Stimulated activated CD4-positive, alpha-beta T cell treated with anti-CD3 and anti-CD28 coated beads, Interleukin-4, amount 100 ng/mL, for 48 hours (primary cell): ENCODE results near the gene KCNJ9.
A peak's percentile ranks its signal among the peaks of the same experiment; 100 is the strongest.
"Not testable (repeated sequence)": the region's sequence is repeated elsewhere in the genome, so short reads cannot be mapped to it uniquely, and the experiment has no call there.

Source experiments
- DNase-seq, 2 donors: peaks; one replicate each; pipeline ENCODE4 v3.0.0-alpha.2; 2020; ENCODE audit warnings: low read depth in 2 of 2

KCNJ9 gene

GRCh38 chr1:160081261-160081936 lies at the start of gene KCNJ9:
Gene KCNJ9 (plus strand): TSS chr1:160081538. CDS start chr1:160084031, 2,493 bp downstream.
- no peak for DNase-seq

DNA sequence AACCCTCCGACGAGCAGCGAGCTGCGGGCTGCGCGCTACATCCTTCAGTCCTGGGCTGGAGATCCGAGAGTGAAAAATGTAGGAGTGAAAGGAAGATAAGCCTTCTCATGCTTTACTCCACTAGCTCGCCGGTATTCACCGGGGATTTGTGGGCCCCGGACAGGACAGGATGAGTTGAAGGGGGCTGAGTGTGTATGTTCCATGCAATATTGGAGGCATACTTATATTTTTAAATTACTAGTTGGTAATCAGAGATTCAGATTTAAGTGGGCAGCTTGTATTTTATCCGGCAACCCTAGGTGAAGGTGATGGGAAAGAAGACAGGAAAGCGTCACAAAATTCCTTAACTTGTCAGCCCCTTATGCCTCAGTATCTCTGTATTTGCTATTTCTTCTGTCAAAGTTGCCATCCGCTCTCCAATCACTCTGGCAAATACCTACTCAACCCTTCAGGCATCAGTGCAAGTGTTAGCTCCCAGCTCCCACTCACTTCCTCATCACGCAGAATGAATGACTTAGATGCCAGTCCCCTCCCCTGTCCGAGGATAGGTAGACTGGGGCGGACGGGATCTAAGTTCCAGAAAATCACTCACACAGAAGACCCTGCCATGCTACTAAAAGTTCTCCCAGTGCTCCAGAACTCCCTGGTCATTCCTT lies 49.0 kb upstream of the KCNJ9 start:
- DNase-seq, result no peak

GRCh38 chr1:160040476-160040875 lies 40.9 kb upstream of the KCNJ9 start:
- no peak for DNase-seq

DNA sequence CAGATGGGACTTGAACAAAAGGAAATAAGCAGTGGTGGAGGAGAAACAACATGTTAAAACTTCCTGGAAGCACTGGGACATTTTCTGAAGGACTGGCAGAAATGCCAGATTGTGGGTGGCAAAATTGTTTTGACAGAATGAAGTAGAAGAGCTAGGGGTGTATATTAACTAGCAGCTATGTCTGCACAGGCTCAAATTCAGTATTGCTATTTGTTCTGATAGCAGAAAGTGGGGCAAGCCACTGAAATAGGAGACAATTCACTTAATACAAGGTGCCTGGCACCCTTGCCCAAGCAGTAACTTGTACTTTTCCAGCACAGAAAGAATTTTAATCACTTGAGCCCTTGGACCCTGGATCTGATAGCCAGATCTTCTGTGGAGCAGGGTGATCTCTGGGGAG lies 37.8 kb upstream of the KCNJ9 start:
- DNase-seq, result no peak

DNA sequence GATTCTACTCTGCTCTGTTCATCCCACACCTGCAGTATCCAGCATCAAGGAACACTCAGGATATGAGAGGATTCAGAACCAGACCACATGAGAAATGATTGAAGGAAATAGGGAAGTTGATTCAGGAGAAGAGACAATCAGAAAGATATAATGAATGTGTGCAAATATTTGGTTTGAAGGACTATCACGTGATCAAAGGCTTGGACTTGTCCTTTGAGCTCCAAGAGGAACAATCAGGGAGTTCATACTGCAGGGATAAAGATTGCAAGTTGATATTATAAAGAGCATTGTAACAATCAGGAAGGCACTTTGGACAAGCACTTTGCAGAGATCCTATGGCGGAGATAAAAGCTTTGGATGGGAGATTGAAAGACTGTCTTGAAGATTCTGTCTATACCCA lies 35.7 kb upstream of the KCNJ9 start:
- no peak for DNase-seq

DNA sequence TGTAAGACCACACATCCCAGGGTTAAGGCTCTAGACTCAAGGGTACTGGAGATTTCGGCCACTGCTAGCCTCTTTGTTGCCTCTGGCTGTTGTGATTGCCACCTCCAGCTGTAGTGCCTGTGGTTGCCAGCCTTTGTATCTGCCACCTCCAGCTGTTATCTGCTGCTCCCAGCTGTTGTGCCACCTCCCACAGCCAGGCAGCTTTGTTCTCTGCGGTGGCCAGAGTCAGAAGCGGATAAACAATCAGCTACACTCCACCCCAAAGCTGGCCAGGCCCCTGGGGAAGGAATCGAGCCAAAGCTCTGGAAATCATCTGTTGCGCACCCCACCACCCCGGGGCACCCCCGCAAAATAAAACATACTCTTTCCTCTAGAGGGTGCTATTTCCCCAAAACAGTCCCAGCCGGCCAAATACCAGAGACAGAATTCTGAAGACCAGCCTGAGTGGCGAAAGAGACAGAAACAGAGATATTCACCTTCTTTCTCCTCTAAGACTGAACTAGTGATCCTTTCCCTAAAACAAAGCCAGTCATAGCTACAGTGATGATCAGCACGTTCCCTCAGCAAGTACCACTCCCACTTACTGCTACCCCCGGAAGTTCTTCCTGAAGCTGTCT lies 34.7 kb upstream of the KCNJ9 start:
- DNase-seq, result peak in 1 of 2 donors; percentile 20

- no peak for DNase-seq
Observed at GRCh38 chr1:160047111-160047991, 34.0 kb upstream of the KCNJ9 start.

GRCh38 chr1:160048335-160048734 lies 33.0 kb upstream of the KCNJ9 start:
- DNase-seq, result no peak

- no peak for DNase-seq
Observed at GRCh38 chr1:160049101-160049500, 32.2 kb upstream of the KCNJ9 start.

GRCh38 chr1:160050182-160050581 lies 31.2 kb upstream of the KCNJ9 start:
- not testable (repeated sequence) for DNase-seq

DNA sequence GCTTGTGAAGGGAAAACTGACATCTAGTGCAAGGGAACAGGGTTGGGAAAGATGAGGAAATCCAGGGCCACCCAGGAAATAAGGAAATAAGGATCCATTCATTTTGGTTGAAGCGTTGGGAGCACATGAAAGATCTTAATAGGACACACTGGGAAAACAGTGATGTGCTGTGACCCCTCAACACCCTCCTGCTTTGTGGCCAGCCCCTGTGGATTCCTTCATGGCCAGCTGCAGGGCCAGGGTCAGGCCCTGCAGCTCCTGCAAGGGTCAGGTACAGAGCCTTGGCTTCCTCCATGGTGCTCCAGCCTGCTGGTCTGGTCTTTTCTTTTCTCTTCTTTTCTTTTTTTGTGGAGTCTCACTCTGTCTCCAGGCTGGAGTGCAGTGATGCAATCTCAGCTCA lies 30.7 kb upstream of the KCNJ9 start:
- no peak for DNase-seq

DNA sequence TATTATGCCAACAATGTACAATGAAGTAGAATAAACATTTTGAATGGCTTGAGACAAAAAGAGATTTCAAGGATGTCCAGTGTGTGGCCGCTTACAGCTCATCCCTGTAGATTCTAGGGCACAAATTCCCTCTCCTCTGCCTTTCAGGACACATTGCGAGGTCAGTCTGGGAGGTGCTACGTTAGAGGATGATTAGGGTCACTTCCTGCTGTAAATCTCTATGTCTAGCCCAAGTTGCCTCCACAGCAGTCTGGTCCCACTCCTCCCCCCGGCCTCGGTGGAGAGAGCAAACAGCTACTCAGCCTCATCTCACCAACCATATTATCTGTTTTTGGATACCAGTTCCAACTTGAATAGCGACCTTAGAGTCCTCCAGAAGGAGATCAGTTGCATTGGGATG lies 28.4 kb upstream of the KCNJ9 start:
- no peak for DNase-seq

- no peak for DNase-seq
Observed at GRCh38 chr1:160053548-160054365, 27.6 kb upstream of the KCNJ9 start.

DNA sequence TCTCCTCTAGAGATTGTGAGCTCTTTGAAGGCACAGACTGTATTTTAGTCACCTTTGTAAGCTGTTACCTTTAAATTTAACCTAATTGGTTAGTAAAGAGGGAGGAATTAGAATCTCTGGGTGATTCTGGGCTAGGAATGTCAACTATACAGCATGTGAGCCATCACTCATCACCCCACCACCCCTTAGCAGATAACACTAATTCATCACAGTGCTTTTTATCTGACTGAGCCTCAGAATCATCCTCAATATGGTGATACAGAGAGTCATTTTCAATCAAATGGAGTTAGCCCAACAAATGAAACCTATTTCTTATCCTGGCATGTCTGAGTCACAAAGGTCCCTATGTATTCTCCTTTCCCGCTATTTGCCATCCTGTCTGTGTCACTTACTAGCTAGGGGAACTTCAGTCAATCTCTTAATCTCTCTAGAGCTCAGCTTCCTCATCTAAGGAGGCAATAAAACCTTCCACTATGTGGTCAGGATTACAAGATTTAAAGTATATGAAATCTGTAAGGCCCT lies 24.6 kb upstream of the KCNJ9 start:
- DNase-seq, result no peak

GRCh38 chr1:160058087-160058486 lies 23.3 kb upstream of the KCNJ9 start:
- no peak for DNase-seq

DNA sequence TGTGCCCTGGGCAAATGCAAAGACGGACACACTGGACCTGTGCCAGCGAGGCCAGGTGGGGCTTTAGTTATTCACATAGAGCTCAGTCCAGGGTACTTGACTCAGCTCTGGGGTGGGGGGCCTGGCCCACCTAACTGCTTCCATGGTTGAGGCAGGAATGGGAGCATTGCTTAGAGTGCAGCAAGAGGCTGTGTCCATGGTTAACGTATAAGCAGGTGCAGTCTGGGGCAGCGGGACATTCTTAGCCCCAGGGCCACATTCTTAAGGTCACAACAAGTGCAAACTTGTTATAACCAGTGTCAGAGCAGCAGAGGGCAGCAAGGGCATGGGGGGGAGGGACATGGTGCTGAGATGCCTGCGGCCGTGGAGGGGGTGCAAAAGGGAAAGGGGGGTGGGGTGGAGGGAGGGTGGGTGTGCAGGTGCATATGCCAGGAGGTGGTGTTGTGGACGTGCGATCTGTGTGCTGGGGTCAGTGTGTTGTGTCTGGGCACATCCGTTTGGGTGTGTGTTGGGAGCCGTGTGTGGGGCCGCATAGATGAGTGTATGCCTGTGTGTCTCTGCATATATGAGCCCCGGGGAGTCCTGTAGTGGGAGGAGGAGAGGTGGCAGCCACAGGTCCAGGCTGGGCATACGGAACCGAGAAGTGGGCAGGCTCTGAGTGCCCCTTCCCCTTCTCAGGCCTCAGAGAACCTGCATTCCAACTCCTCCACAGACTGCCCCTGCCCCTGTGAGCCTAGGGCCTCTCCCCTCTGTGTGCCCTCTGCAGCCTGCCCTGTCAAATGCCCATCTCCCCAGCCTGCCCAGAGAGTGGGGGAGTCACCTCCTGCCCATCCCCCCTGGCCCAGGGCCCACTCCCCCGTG lies 19.7 kb upstream of the KCNJ9 start:
- no peak for DNase-seq

DNA sequence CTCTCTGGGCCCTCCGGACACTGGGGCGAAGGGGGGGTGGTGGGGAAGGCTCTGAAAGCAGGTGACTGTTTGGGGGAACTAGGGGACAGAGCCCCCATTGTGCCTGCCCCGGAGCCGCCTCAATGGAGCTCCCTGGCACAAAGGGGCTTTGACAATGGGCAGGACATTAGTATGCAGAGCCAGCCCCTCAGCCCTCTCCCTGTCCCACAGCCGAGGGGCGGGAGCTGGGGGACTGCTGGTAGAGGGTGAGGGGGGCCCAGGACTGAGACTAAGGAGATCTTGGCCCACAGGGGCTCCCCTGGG lies 19.2 kb upstream of the KCNJ9 start:
- DNase-seq, result no peak

- no peak for DNase-seq
Observed at GRCh38 chr1:160063176-160063575, 18.2 kb upstream of the KCNJ9 start.

GRCh38 chr1:160064164-160064563 lies 17.2 kb upstream of the KCNJ9 start:
- no peak for DNase-seq

GRCh38 chr1:160064746-160065145 lies 16.6 kb upstream of the KCNJ9 start:
- DNase-seq, result no peak
